Measurements from ENCODE around the gene C1QL2. TPM values are rescaled to one million over a fixed set of nuclear protein-coding genes. Genes with fewer than 3 reads are reported as not detected.

Gene C1QL2
- total RNA-seq, 1 experiment from 2014 or later = 0.81 TPM

- no peak overlapping the region; the same call in 1 of the 2 replicates for H3K14ac ChIP-seq (ENCODE audit: insufficient read depth, low read length)
- no peak overlapping the region for H3K27ac ChIP-seq (ENCODE audit: insufficient read length, low read depth, low read length)
- no peaks in the 10 kb centered on the region for H3K79me2 ChIP-seq (ENCODE audit: insufficient read depth, low read length)
- no peak overlapping the region for H3K4me3 Mint-ChIP-seq
- no peak overlapping the region for H4K5ac ChIP-seq (ENCODE audit: insufficient read length, low read depth, low read length)
- no peak overlapping the region for H3K18ac ChIP-seq (ENCODE audit: insufficient read length, low read depth, low read length)
- no peaks in the 10 kb centered on the region for H3K27me3 ChIP-seq (ENCODE audit: insufficient read depth, low read length)
- no peak overlapping the region for H3K9ac ChIP-seq (ENCODE audit: extremely low read depth, insufficient read length, low read length)
- H2BK20ac ChIP-seq (ENCODE audit: low read depth, low read length, poor library complexity, severe bottlenecking) = no peak overlapping the region
- H3T11ph ChIP-seq (ENCODE audit: low read length) = no peak overlapping the region
- H3K4me1 Mint-ChIP-seq = peaks cover 9 to 11% of the 10 kb centered on the region in 2 experiments
- H4K20me1 ChIP-seq (ENCODE audit: control insufficient read depth, insufficient read depth, insufficient read length) = no peaks in the 10 kb centered on the region
- H3K79me1 ChIP-seq (ENCODE audit: insufficient read depth, low read depth, low read length, poor library complexity, severe bottlenecking) = no peaks in the 10 kb centered on the region
- H3K36me3 Mint-ChIP-seq (ENCODE audit: insufficient read depth in 1 of 3, low read depth in 3 of 3) = no peaks in the 10 kb centered on the region
- H2BK15ac ChIP-seq (ENCODE audit: low read depth, low read length) = no peak overlapping the region
- no peak overlapping the region for H3K56ac ChIP-seq (ENCODE audit: insufficient read length, low read depth, low read length)
- TF ChIP-seq, protein P1, sequence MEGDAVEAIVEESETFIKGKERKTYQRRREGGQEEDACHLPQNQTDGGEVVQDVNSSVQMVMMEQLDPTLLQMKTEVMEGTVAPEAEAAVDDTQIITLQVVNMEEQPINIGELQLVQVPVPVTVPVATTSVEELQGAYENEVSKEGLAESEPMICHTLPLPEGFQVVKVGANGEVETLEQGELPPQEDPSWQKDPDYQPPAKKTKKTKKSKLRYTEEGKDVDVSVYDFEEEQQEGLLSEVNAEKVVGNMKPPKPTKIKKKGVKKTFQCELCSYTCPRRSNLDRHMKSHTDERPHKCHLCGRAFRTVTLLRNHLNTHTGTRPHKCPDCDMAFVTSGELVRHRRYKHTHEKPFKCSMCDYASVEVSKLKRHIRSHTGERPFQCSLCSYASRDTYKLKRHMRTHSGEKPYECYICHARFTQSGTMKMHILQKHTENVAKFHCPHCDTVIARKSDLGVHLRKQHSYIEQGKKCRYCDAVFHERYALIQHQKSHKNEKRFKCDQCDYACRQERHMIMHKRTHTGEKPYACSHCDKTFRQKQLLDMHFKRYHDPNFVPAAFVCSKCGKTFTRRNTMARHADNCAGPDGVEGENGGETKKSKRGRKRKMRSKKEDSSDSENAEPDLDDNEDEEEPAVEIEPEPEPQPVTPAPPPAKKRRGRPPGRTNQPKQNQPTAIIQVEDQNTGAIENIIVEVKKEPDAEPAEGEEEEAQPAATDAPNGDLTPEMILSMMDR (conservative IDR thresholded peaks at IDR 0.05) = no peak
- no peak overlapping the region for H2BK12ac ChIP-seq (ENCODE audit: insufficient read length, low read depth, low read length)
- no peaks in the 10 kb centered on the region for H3K23me2 ChIP-seq (ENCODE audit: insufficient read length, low read depth, low read length, poor library complexity, severe bottlenecking)
- H3K9me3 ChIP-seq (ENCODE audit: control insufficient read depth, low read depth, low read length) = no peaks in the 10 kb centered on the region
- DNase-seq = no peak
- no peaks in the 10 kb centered on the region for H3K4me1 ChIP-seq (ENCODE audit: insufficient read depth, low read length)
- H4K8ac ChIP-seq (replicated peaks; ENCODE audit: insufficient read length, low read depth, low read length) = no peak overlapping the region
- H4K91ac ChIP-seq (ENCODE audit: insufficient read length, low read depth, low read length) = no peak overlapping the region
- no peaks in the 10 kb centered on the region for H3K9me3 Mint-ChIP-seq
- H2AFZ ChIP-seq (ENCODE audit: low read length) = no peak overlapping the region
- H2AK5ac ChIP-seq (ENCODE audit: insufficient read length, low read length) = no peak overlapping the region
- no peak overlapping the region for H2BK120ac ChIP-seq (ENCODE audit: low read depth, low read length, poor library complexity, severe bottlenecking)
- H3K4me2 ChIP-seq (ENCODE audit: insufficient read depth, insufficient read length, low read length) = no peak overlapping the region
- H2BK5ac ChIP-seq (ENCODE audit: insufficient read length, low read length) = no peak overlapping the region
- WGBS (ENCODE audit: extremely low coverage, insufficient read length, low lambda C conversion rate) = no CpG with 5 or more reads among the region's 5 CpGs
- no peak overlapping the region for H3K4ac ChIP-seq (ENCODE audit: low read depth, low read length)
- H3K27ac Mint-ChIP-seq = peak overlapping the region in 1 of 3 experiments; percentile 81; a peak in 3 of 7 replicates
- H3K27me3 Mint-ChIP-seq (ENCODE audit: low read depth) = no peaks in the 10 kb centered on the region; the same call in 1 of the 2 replicates
- H3K23ac ChIP-seq (ENCODE audit: insufficient read length, low read depth, low read length) = no peak overlapping the region
Observed at GRCh38 chr2:119180892-119181291, 22.3 kb upstream of the C1QL2 start.
